ENCODE measurements around the gene C9orf50.

Gene C9orf50

DNA sequence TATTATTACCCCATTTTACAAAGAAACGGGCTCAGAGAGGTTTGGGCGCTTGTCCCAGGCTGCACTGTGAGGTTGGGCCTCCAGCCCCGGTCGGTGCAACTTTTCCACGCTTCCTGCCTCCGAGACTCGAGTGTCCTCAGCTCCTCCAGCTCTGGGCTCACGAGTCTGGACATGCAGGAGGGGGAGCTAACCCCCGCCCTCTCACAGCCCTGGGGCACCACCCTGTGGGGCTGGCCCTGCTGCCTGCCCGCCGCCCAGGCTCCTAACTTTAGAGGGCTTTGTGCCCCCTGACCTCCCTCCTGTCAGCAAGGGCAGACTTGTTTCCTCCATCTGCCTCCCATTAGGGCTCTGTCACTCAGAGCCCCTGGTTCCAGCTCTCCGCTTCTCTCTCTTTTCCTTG lies 25.4 kb upstream of the C9orf50 start:
- TF ChIP-seq CEBPB (IDR thresholded peaks at IDR 0.05) (no peak), EP300 (IDR thresholded peaks at IDR 0.05; ENCODE audit: borderline replicate concordance) (no peak), TEAD4 (IDR thresholded peaks at IDR 0.05) (no peak), TCF12 (IDR thresholded peaks at IDR 0.05; ENCODE audit: low read depth) (no peak), YY1 (IDR thresholded peaks at IDR 0.05; ENCODE audit: low read depth) (no peak), CREB1 (IDR thresholded peaks at IDR 0.05; ENCODE audit: low read depth) (no peak), RAD21 (IDR thresholded peaks at IDR 0.05; ENCODE audit: low read depth) (no peak), EGR1 (IDR thresholded peaks at IDR 0.05) (no peak), FOXM1 (IDR thresholded peaks at IDR 0.05; ENCODE audit: borderline replicate concordance, low read depth) (no peak), ZBTB7A (IDR thresholded peaks at IDR 0.05; ENCODE audit: low read depth) (no peak), NFIC (IDR thresholded peaks at IDR 0.05) (no peak)
- TF ChIP-seq, protein P1, sequence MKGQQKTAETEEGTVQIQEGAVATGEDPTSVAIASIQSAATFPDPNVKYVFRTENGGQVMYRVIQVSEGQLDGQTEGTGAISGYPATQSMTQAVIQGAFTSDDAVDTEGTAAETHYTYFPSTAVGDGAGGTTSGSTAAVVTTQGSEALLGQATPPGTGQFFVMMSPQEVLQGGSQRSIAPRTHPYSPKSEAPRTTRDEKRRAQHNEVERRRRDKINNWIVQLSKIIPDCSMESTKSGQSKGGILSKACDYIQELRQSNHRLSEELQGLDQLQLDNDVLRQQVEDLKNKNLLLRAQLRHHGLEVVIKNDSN (IDR thresholded peaks at IDR 0.05): no peak
- TF ChIP-seq, protein P2, sequence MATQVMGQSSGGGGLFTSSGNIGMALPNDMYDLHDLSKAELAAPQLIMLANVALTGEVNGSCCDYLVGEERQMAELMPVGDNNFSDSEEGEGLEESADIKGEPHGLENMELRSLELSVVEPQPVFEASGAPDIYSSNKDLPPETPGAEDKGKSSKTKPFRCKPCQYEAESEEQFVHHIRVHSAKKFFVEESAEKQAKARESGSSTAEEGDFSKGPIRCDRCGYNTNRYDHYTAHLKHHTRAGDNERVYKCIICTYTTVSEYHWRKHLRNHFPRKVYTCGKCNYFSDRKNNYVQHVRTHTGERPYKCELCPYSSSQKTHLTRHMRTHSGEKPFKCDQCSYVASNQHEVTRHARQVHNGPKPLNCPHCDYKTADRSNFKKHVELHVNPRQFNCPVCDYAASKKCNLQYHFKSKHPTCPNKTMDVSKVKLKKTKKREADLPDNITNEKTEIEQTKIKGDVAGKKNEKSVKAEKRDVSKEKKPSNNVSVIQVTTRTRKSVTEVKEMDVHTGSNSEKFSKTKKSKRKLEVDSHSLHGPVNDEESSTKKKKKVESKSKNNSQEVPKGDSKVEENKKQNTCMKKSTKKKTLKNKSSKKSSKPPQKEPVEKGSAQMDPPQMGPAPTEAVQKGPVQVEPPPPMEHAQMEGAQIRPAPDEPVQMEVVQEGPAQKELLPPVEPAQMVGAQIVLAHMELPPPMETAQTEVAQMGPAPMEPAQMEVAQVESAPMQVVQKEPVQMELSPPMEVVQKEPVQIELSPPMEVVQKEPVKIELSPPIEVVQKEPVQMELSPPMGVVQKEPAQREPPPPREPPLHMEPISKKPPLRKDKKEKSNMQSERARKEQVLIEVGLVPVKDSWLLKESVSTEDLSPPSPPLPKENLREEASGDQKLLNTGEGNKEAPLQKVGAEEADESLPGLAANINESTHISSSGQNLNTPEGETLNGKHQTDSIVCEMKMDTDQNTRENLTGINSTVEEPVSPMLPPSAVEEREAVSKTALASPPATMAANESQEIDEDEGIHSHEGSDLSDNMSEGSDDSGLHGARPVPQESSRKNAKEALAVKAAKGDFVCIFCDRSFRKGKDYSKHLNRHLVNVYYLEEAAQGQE (IDR thresholded peaks at IDR 0.05; ENCODE audit: low read depth): no peak

DNA sequence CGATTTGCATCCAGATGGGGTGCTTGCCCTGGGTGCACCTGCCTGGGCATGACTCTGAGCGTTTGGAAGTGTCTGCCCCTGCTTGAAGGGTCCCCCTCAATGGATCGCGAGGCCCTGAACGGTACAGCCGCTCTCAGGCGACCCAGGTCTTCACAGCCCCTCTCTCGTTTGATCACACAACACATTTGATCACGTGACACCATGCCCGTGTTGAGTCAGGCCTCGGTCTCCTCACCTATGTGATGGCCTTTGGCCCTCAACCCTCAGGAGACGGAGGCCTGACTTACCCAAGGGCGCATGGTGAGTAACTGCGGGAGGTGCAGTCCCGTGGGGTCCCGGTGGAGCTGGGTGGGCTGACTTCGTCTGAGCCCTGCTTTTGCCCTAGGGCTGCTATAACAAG lies 24.0 kb upstream of the C9orf50 start:
- no peak for TF ChIP-seq FOXM1 (IDR thresholded peaks at IDR 0.05; ENCODE audit: borderline replicate concordance, low read depth)
- no peak for TF ChIP-seq ZBTB7A (IDR thresholded peaks at IDR 0.05; ENCODE audit: low read depth)
- no peak for TF ChIP-seq RAD21 (IDR thresholded peaks at IDR 0.05; ENCODE audit: low read depth)
- TF ChIP-seq NFIC (IDR thresholded peaks at IDR 0.05): no peak
- TF ChIP-seq, protein P1 (IDR thresholded peaks at IDR 0.05): 0 out of 2 replicates have a peak, but pooled peaks have one; percentile 12
- TF ChIP-seq EGR1 (IDR thresholded peaks at IDR 0.05): no peak

DNA sequence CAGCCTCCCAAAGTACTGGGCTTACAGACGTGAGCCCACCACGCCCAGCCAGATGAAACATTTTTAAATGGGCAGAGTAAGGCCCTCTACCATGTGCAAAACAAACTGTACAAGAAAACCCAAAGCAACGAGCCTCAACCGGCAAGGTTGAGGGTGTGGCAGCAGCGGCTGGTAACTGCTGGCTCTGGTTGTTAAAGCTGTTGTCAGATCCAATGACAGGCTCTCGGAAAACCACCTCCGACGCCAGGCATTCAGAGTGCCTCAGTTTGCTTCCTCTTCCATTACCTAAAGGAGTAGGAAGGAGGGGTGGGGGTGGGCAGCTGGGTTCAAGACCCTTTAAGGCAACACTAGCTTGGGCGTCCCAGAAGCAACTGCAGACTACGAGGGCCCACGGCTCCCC lies 23.5 kb upstream of the C9orf50 start:
- TF ChIP-seq CEBPB (IDR thresholded peaks at IDR 0.05) (no peak), CREB1 (IDR thresholded peaks at IDR 0.05; ENCODE audit: low read depth) (no peak), RAD21 (IDR thresholded peaks at IDR 0.05; ENCODE audit: low read depth) (no peak), EP300 (IDR thresholded peaks at IDR 0.05; ENCODE audit: borderline replicate concordance) (no peak), NFIC (IDR thresholded peaks at IDR 0.05) (no peak), TEAD4 (IDR thresholded peaks at IDR 0.05) (no peak), EGR1 (IDR thresholded peaks at IDR 0.05) (no peak), FOXM1 (IDR thresholded peaks at IDR 0.05; ENCODE audit: borderline replicate concordance, low read depth) (no peak), ZBTB7A (IDR thresholded peaks at IDR 0.05; ENCODE audit: low read depth) (no peak), TCF12 (IDR thresholded peaks at IDR 0.05; ENCODE audit: low read depth) (no peak), TAF1 (IDR thresholded peaks at IDR 0.05; ENCODE audit: low read depth) (no peak)
- TF ChIP-seq, protein P3, sequence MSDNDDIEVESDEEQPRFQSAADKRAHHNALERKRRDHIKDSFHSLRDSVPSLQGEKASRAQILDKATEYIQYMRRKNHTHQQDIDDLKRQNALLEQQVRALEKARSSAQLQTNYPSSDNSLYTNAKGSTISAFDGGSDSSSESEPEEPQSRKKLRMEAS (IDR thresholded peaks at IDR 0.05): no peak
- TF ChIP-seq, protein P1 (IDR thresholded peaks at IDR 0.05): no peak
- TF ChIP-seq, protein P2 (IDR thresholded peaks at IDR 0.05; ENCODE audit: low read depth): no peak

DNA sequence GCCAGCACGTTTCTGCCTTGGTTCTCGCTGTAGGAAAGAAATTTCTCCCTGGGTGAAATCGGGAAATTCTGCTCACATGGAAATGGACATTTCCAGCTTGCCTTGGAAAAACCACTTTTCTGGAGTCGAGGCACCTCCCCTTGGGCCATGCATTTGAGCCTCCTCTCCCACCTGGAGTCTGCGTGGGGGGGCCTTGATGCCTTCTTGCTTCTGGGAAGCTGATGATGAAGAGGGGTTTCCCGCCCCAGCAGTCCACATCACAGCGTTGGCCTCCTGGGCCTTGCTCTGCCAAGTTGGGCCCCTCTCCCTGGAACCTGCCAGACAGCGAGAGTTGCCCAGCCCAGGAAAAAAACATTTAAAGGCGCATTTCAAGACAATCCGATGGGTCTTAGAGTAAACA lies 22.8 kb upstream of the C9orf50 start:
- no peak for TF ChIP-seq FOXM1 (IDR thresholded peaks at IDR 0.05; ENCODE audit: borderline replicate concordance, low read depth)
- TF ChIP-seq ZBTB7A (IDR thresholded peaks at IDR 0.05; ENCODE audit: low read depth): no peak
- no peak for TF ChIP-seq EP300 (IDR thresholded peaks at IDR 0.05; ENCODE audit: borderline replicate concordance)
- TF ChIP-seq, protein P3 (IDR thresholded peaks at IDR 0.05): no peak
- TF ChIP-seq, protein P2 (IDR thresholded peaks at IDR 0.05; ENCODE audit: low read depth): no peak
- TF ChIP-seq, protein P1 (IDR thresholded peaks at IDR 0.05): no peak
- TF ChIP-seq NFIC (IDR thresholded peaks at IDR 0.05): no peak
- TF ChIP-seq EGR1 (IDR thresholded peaks at IDR 0.05): no peak
- no peak for TF ChIP-seq TAF1 (IDR thresholded peaks at IDR 0.05; ENCODE audit: low read depth)
- TF ChIP-seq TCF12 (IDR thresholded peaks at IDR 0.05; ENCODE audit: low read depth): no peak

All from Ishikawa (cell line).